ENCODE data around the gene STK24. TPM values are rescaled to one million over a fixed set of nuclear protein-coding genes. Genes with fewer than 3 reads are reported as not detected.
A peak's percentile ranks its signal among the peaks of the same experiment; 100 is the strongest.

Gene STK24
- total RNA-seq, 1 experiment from 2014 or later: 51.2 TPM

DNA sequence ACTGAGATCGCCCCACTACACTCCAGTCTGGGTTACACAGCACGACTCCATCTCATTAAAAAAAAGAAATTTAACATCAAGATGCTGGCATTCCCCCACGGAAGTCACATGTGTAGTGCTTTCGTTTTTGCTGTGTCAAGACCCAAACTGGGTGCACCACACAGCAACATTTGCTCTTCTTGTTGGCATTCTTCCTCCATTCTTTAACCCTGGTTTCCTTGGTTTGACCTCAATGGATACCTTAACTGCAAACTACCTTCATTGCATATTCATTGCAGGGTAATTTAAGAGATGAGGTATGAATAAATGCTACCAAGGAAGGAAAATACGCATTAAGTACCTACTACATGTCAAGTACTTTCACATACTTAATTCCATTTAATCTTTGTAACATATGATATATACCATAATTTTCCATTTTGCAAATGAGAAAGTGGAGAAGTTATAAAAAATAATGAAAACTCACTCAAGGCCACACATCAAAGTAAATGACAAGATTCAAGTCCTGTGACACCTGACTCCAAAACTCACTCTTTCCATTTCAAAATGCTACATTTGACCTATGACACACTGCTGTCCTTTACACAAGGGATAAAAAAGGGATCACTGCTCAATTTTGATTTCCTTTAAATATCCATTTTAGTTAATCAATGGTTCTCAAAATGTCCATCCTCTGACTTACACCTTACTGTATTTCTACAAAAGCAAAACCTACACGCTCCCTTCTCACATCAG is 59.2 kb downstream of the STK24 start:
- no peak for DNase-seq
- intact Hi-C loops (cut with micrococcal nuclease; ENCODE audit: unreplicated experiment): no loop called here
- Mint-ChIP-seq H3K9me3 (ENCODE audit: low read depth, unreplicated experiment) (no peaks in the 10 kb centered on the region), H3K27ac (ENCODE audit: unreplicated experiment) (no peak overlapping the region), H3K27me3 (ENCODE audit: unreplicated experiment) (no peaks in the 10 kb centered on the region), H3K4me3 (ENCODE audit: low read depth, unreplicated experiment) (no peak overlapping the region), H3K36me3 (ENCODE audit: insufficient read depth, unreplicated experiment) (peaks cover 21% of the 10 kb centered on the region), H3K4me1 (ENCODE audit: low read depth, unreplicated experiment) (peaks cover 25% of the 10 kb centered on the region)
- TF ChIP-seq, protein P1, sequence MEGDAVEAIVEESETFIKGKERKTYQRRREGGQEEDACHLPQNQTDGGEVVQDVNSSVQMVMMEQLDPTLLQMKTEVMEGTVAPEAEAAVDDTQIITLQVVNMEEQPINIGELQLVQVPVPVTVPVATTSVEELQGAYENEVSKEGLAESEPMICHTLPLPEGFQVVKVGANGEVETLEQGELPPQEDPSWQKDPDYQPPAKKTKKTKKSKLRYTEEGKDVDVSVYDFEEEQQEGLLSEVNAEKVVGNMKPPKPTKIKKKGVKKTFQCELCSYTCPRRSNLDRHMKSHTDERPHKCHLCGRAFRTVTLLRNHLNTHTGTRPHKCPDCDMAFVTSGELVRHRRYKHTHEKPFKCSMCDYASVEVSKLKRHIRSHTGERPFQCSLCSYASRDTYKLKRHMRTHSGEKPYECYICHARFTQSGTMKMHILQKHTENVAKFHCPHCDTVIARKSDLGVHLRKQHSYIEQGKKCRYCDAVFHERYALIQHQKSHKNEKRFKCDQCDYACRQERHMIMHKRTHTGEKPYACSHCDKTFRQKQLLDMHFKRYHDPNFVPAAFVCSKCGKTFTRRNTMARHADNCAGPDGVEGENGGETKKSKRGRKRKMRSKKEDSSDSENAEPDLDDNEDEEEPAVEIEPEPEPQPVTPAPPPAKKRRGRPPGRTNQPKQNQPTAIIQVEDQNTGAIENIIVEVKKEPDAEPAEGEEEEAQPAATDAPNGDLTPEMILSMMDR (IDR thresholded peaks at IDR 0.05; ENCODE audit: unreplicated experiment): no peak
- BruUV-seq (replicated peaks): TSS peak; percentile 10
- CTCF ChIA-PET: no interaction called here

DNA sequence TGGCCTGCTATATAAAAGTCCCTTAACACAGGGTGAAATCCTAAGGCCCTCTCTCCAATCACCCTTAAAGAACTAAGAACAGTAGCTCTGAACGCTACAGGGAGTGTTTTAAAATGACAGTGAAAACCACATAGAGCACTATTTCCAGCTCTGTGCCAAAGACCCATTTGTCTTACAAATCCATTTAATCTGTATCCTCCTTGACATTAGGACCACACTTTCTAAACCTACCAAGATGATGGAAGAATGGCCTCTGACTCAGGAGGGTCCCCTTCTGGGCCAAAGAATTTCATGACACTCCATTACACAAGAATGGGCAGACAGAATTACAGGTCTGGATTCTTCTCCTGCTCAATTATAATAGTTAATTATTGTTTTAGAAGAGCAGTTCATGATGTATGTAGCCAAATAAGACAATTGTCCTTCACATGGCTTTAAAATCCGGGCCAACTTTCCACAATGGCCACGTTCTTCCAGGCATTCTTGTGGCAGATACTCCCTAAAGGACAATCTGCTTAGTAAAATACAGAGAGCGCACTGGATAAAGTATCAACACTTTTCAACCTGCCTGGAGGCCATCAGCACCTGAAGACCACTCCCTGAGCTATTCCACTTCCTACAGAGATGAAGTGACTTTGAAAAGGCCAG is 61.0 kb downstream of the STK24 start:
- Mint-ChIP-seq H3K36me3 (ENCODE audit: insufficient read depth, unreplicated experiment) (peaks cover 15% of the 10 kb centered on the region), H3K9me3 (ENCODE audit: low read depth, unreplicated experiment) (no peaks in the 10 kb centered on the region), H3K4me1 (ENCODE audit: low read depth, unreplicated experiment) (peaks cover 9% of the 10 kb centered on the region), H3K27me3 (ENCODE audit: unreplicated experiment) (no peaks in the 10 kb centered on the region), H3K4me3 (ENCODE audit: low read depth, unreplicated experiment) (no peak overlapping the region), H3K27ac (ENCODE audit: unreplicated experiment) (no peak overlapping the region)
- DNase-seq: no peak
- BruUV-seq (replicated peaks): no TSS peak
- TF ChIP-seq, protein P1 (IDR thresholded peaks at IDR 0.05; ENCODE audit: unreplicated experiment): no peak
- CTCF ChIA-PET: no interaction called here
- intact Hi-C loops (cut with micrococcal nuclease; ENCODE audit: unreplicated experiment): no loop called here

DNA sequence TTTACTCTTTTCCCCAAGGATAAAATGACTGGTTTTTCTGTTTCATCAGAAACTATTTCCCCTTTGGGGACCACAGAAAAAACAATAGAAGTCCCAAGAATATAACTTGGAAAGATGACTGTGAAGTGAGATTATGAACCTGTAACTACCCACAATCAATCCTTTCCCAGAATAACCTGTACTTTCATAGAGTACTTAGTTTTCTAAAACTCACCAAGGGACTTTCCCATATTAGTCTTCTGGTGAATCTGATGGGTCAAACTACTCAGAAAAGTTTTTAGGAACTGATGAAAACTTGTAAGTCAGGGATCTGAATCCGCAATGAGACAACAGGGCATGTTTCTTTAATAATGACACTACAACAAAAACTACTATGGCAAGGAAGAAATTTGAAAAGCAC is 62.6 kb downstream of the STK24 start:
- TF ChIP-seq, protein P1 (IDR thresholded peaks at IDR 0.05; ENCODE audit: unreplicated experiment): no peak
- Mint-ChIP-seq H3K27me3 (ENCODE audit: unreplicated experiment) (no peaks in the 10 kb centered on the region), H3K27ac (ENCODE audit: unreplicated experiment) (no peak overlapping the region), H3K36me3 (ENCODE audit: insufficient read depth, unreplicated experiment) (peaks cover 12% of the 10 kb centered on the region), H3K4me3 (ENCODE audit: low read depth, unreplicated experiment) (no peak overlapping the region), H3K9me3 (ENCODE audit: low read depth, unreplicated experiment) (no peaks in the 10 kb centered on the region), H3K4me1 (ENCODE audit: low read depth, unreplicated experiment) (peaks cover 11% of the 10 kb centered on the region)
- no peak for DNase-seq
- intact Hi-C loops (cut with micrococcal nuclease; ENCODE audit: unreplicated experiment): no loop called here
- CTCF ChIA-PET: no interaction called here
- no TSS peak for BruUV-seq (replicated peaks)

DNA sequence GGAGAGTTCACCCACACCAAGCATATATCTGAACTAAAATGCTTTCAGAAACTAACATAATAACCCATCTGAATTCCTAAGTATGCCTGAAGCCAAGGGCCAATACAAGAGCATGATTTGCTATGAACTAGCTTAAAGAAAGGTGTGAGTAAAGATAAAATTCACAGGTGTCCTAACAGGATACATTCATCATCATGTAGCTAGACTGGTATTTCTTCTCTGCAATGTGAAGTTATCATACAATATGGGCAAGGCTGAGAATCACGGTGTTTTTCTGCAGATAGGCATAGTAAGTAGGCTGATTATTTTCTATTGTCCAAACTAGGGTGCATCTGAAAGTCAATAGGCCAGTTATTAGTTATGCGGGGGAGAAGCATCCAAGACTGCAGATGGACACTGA is 63.1 kb downstream of the STK24 start:
- H3K36me3 Mint-ChIP-seq (ENCODE audit: insufficient read depth, unreplicated experiment): peaks cover 8% of the 10 kb centered on the region
- H3K27me3 Mint-ChIP-seq (ENCODE audit: unreplicated experiment): no peaks in the 10 kb centered on the region
- intact Hi-C loops (cut with micrococcal nuclease; ENCODE audit: unreplicated experiment): no loop called here
- BruUV-seq (replicated peaks): no TSS peak
- CTCF ChIA-PET: no interaction called here
- TF ChIP-seq, protein P1 (IDR thresholded peaks at IDR 0.05; ENCODE audit: unreplicated experiment): no peak
- no peak overlapping the region for H3K4me3 Mint-ChIP-seq (ENCODE audit: low read depth, unreplicated experiment)
- H3K4me1 Mint-ChIP-seq (ENCODE audit: low read depth, unreplicated experiment): peaks cover 11% of the 10 kb centered on the region
- no peak overlapping the region for H3K27ac Mint-ChIP-seq (ENCODE audit: unreplicated experiment)
- no peak for DNase-seq
- no peaks in the 10 kb centered on the region for H3K9me3 Mint-ChIP-seq (ENCODE audit: low read depth, unreplicated experiment)

Measured in Calu3 (cell line).